ENCODE measurements around the gene ANKRD10.

Gene ANKRD10

GRCh38 chr13:110910013-110910890 is 4.6 kb downstream of the ANKRD10 start:
- H3K9ac ChIP-seq (ENCODE audit: low read depth, low read length): no peak overlapping the region
- no peak overlapping the region; the same call in 1 of the 2 replicates for H3K27ac ChIP-seq (ENCODE audit: low read length)
- H3K36me3 ChIP-seq (ENCODE audit: insufficient read depth, low read length): peaks cover 64% of the 10 kb centered on the region
- H3K4me1 ChIP-seq (ENCODE audit: insufficient read depth, low read length): peaks cover 35% of the 10 kb centered on the region
- no peaks in the 10 kb centered on the region for H3K27me3 ChIP-seq (ENCODE audit: insufficient read depth, low read length, poor library complexity)
- DNase-seq: no peak
- peaks cover 94% of the 10 kb centered on the region for H3K79me2 ChIP-seq (ENCODE audit: insufficient read depth, low read length)
- no peaks in the 10 kb centered on the region for H3K9me3 ChIP-seq (ENCODE audit: insufficient read depth, low read length, severe bottlenecking)
- H3K4me3 ChIP-seq (ENCODE audit: low read depth in 1 of 2, low read length in 2 of 2): no peak overlapping the region
- no peak for ATAC-seq (ENCODE audit: insufficient read depth, low read depth)
- peaks cover 73% of the 10 kb centered on the region for H4K20me1 ChIP-seq (ENCODE audit: insufficient read depth, low read length)
- peak overlapping the region; percentile 43 for H3K4me2 ChIP-seq (ENCODE audit: insufficient read depth, low read length)
- no peak for TF ChIP-seq CTCF (IDR thresholded peaks at IDR 0.05; ENCODE audit: borderline replicate concordance, extremely low read depth, low read length, poor library complexity, severe bottlenecking)
- TF ChIP-seq EZH2 (IDR thresholded peaks at IDR 0.05; ENCODE audit: borderline replicate concordance, low read depth, low read length, severe bottlenecking): no peak
- no peak overlapping the region for H2AFZ ChIP-seq (ENCODE audit: low read depth, low read length)

GRCh38 chr13:110907951-110908898 is 6.6 kb downstream of the ANKRD10 start:
- Histone ChIP-seq H3K4me3 (ENCODE audit: low read depth in 1 of 2, low read length in 2 of 2) (no peak overlapping the region), H2AFZ (ENCODE audit: low read depth, low read length) (no peak overlapping the region), H3K27me3 (ENCODE audit: insufficient read depth, low read length, poor library complexity) (no peaks in the 10 kb centered on the region), H3K9me3 (ENCODE audit: insufficient read depth, low read length, severe bottlenecking) (no peaks in the 10 kb centered on the region), H3K36me3 (ENCODE audit: insufficient read depth, low read length) (peaks cover 82% of the 10 kb centered on the region), H3K9ac (ENCODE audit: low read depth, low read length) (no peak overlapping the region), H4K20me1 (ENCODE audit: insufficient read depth, low read length) (peaks cover 78% of the 10 kb centered on the region), H3K79me2 (ENCODE audit: insufficient read depth, low read length) (peaks cover 96% of the 10 kb centered on the region), H3K4me2 (ENCODE audit: insufficient read depth, low read length) (peak overlapping the region; percentile 18; the same call in 1 of the 2 replicates), H3K27ac (ENCODE audit: low read length) (no peak overlapping the region; the same call in 1 of the 2 replicates), H3K4me1 (ENCODE audit: insufficient read depth, low read length) (peaks cover 33% of the 10 kb centered on the region)
- DNase-seq (no peak), ATAC-seq (ENCODE audit: insufficient read depth, low read depth) (no peak)
- TF ChIP-seq CTCF (IDR thresholded peaks at IDR 0.05; ENCODE audit: borderline replicate concordance, extremely low read depth, low read length, poor library complexity, severe bottlenecking) (no peak), EZH2 (IDR thresholded peaks at IDR 0.05; ENCODE audit: borderline replicate concordance, low read depth, low read length, severe bottlenecking) (no peak)

- Histone ChIP-seq H3K79me2 (ENCODE audit: insufficient read depth, low read length) (peaks cover 96% of the 10 kb centered on the region), H3K36me3 (ENCODE audit: insufficient read depth, low read length) (peaks cover 92% of the 10 kb centered on the region), H3K27ac (ENCODE audit: low read length) (no peak overlapping the region), H3K9me3 (ENCODE audit: insufficient read depth, low read length, severe bottlenecking) (no peaks in the 10 kb centered on the region), H4K20me1 (ENCODE audit: insufficient read depth, low read length) (peaks cover 75% of the 10 kb centered on the region), H3K4me1 (ENCODE audit: insufficient read depth, low read length) (peaks cover 24% of the 10 kb centered on the region), H2AFZ (ENCODE audit: low read depth, low read length) (no peak overlapping the region), H3K4me2 (ENCODE audit: insufficient read depth, low read length) (no peak overlapping the region), H3K9ac (ENCODE audit: low read depth, low read length) (no peak overlapping the region), H3K27me3 (ENCODE audit: insufficient read depth, low read length, poor library complexity) (no peaks in the 10 kb centered on the region), H3K4me3 (ENCODE audit: low read depth in 1 of 2, low read length in 2 of 2) (no peak overlapping the region)
- no peak for TF ChIP-seq CTCF (IDR thresholded peaks at IDR 0.05; ENCODE audit: borderline replicate concordance, extremely low read depth, low read length, poor library complexity, severe bottlenecking)
- no peak for TF ChIP-seq EZH2 (IDR thresholded peaks at IDR 0.05; ENCODE audit: borderline replicate concordance, low read depth, low read length, severe bottlenecking)
- DNase-seq (no peak), ATAC-seq (ENCODE audit: insufficient read depth, low read depth) (no peak)
Observed at GRCh38 chr13:110907301-110907700, 7.6 kb downstream of the ANKRD10 start.
